ENCODE data around the gene AGO4. TPM values are rescaled to one million over a fixed set of nuclear protein-coding genes. Genes with fewer than 3 reads are reported as not detected.
"Not testable (repeated sequence)": the region's sequence is repeated elsewhere in the genome, so short reads cannot be mapped to it uniquely, and the experiment has no call there.

The AGO4 gene
- total and polyA plus RNA-seq, 4 donors = 1.7 to 14.9 (median 7.3) TPM

DNA sequence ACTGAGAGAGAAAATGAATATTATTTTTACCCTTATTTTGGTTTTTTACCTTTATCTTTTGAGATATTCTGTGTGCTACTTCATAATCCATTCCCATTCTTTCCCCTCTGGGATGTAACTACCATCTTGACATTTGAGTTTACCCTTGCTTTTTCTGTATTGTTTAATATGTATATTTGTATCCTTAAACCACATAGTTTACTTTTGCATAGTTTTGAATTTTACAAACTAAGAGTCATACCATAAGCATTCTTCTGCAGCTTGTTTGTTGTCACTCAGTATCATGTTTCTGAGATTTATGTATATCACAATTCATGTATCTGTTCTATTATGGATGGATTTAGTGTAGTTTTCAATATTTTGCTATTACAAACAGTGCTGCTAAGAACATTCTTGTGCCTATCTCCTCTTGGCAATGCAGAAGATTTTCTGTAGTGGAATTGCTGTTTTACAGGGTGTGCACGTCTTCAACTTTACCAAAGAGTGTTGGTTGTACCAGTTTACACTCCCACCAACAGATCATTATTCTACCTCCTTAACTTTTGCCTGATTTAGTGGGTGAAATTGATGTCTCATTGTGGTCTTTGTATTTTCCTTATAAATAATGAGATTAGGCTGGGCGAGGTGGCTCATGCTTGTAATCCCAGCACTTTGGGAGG is 63.0 kb downstream of the AGO4 start:
- Histone ChIP-seq H3K9me3 (ENCODE audit: control insufficient read depth in 4 of 4, low read length in 3 of 4) (no peaks in the 10 kb centered on the region), H3K27ac (ENCODE audit: low read depth in 1 of 2, low read length in 2 of 2) (no peak overlapping the region), H3K9ac (ENCODE audit: low read depth in 1 of 2, low read length in 2 of 2) (no peak overlapping the region), H3K4me1 (ENCODE audit: control insufficient read depth in 4 of 4, insufficient read depth in 4 of 4, low read length in 3 of 4) (no peaks in the 10 kb centered on the region), H3K36me3 (ENCODE audit: control insufficient read depth in 4 of 4, insufficient read depth in 3 of 4, low read depth in 1 of 4, low read length in 3 of 4) (no peaks in the 10 kb centered on the region), H3K4me3 (ENCODE audit: low read depth in 1 of 3, low read length in 3 of 3) (no peak overlapping the region), H3K27me3 (ENCODE audit: control insufficient read depth in 4 of 4, insufficient read depth in 4 of 4, low read length in 3 of 4) (no peaks in the 10 kb centered on the region)
- TF ChIP-seq RAD21 (IDR thresholded peaks at IDR 0.05) (no peak), CTCF (IDR thresholded peaks at IDR 0.05; ENCODE audit: low read depth, low read length, missing input control) (no peak), FOXA2 (IDR thresholded peaks at IDR 0.05) (no peak), ZBTB33 (IDR thresholded peaks at IDR 0.05) (no peak), YY1 (IDR thresholded peaks at IDR 0.05) (no peak), NR2F2 (IDR thresholded peaks at IDR 0.05) (no peak), GABPA (IDR thresholded peaks at IDR 0.05 in 1 of 2, conservative IDR thresholded peaks at IDR 0.05 in 1 of 2) (no peak), HNF4A (conservative IDR thresholded peaks at IDR 0.05) (no peak), HNF4G (IDR thresholded peaks at IDR 0.05) (no peak), SP1 (IDR thresholded peaks at IDR 0.05) (no peak), FOXA1 (IDR thresholded peaks at IDR 0.05) (no peak)
- TF ChIP-seq, protein P1, sequence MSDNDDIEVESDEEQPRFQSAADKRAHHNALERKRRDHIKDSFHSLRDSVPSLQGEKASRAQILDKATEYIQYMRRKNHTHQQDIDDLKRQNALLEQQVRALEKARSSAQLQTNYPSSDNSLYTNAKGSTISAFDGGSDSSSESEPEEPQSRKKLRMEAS (IDR thresholded peaks at IDR 0.05) = no peak
- TF ChIP-seq, protein P2, sequence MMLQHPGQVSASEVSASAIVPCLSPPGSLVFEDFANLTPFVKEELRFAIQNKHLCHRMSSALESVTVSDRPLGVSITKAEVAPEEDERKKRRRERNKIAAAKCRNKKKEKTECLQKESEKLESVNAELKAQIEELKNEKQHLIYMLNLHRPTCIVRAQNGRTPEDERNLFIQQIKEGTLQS (IDR thresholded peaks at IDR 0.05) = no peak
- no peak for DNase-seq (ENCODE audit: low spot score)
- WGBS = 95% methylated on average over 2 of the region's 2 CpGs

- 77% methylated on average over 4 of the region's 4 CpGs for WGBS
- Histone ChIP-seq H3K4me1 (ENCODE audit: control insufficient read depth in 4 of 4, insufficient read depth in 4 of 4, low read length in 3 of 4) (no peaks in the 10 kb centered on the region), H3K36me3 (ENCODE audit: control insufficient read depth in 4 of 4, insufficient read depth in 3 of 4, low read depth in 1 of 4, low read length in 3 of 4) (no peaks in the 10 kb centered on the region), H3K27me3 (ENCODE audit: control insufficient read depth in 4 of 4, insufficient read depth in 4 of 4, low read length in 3 of 4) (no peaks in the 10 kb centered on the region), H3K27ac (ENCODE audit: low read depth in 1 of 2, low read length in 2 of 2) (no peak overlapping the region), H3K9me3 (ENCODE audit: control insufficient read depth in 4 of 4, low read length in 3 of 4) (no peaks in the 10 kb centered on the region), H3K4me3 (ENCODE audit: low read depth in 1 of 3, low read length in 3 of 3) (no peak overlapping the region), H3K9ac (ENCODE audit: low read depth in 1 of 2, low read length in 2 of 2) (no peak overlapping the region)
- DNase-seq (ENCODE audit: low spot score) = no peak
- no peak for TF ChIP-seq RXRA (IDR thresholded peaks at IDR 0.05)
- TF ChIP-seq SP1 (IDR thresholded peaks at IDR 0.05) = no peak
- TF ChIP-seq GABPA (IDR thresholded peaks at IDR 0.05 in 1 of 2, conservative IDR thresholded peaks at IDR 0.05 in 1 of 2) = no peak
- no peak for TF ChIP-seq FOXA1 (IDR thresholded peaks at IDR 0.05)
- no peak for TF ChIP-seq TAF1 (conservative IDR thresholded peaks at IDR 0.05)
- no peak for TF ChIP-seq YY1 (IDR thresholded peaks at IDR 0.05)
- TF ChIP-seq HNF4G (IDR thresholded peaks at IDR 0.05) = no peak
- no peak for TF ChIP-seq RAD21 (IDR thresholded peaks at IDR 0.05)
- no peak for TF ChIP-seq REST (IDR thresholded peaks at IDR 0.05)
- no peak for TF ChIP-seq EGR1 (IDR thresholded peaks at IDR 0.05; ENCODE audit: low read depth in 2 of 2)
Observed at GRCh38 chr1:35873243-35873750, 65.5 kb downstream of the AGO4 start.

- not testable (repeated sequence) for H3K9ac ChIP-seq (ENCODE audit: low read depth in 1 of 2, low read length in 2 of 2); H3K4me1 ChIP-seq (ENCODE audit: control insufficient read depth in 4 of 4, insufficient read depth in 4 of 4, low read length in 3 of 4); H3K9me3 ChIP-seq (ENCODE audit: control insufficient read depth in 4 of 4, low read length in 3 of 4); H3K4me3 ChIP-seq (ENCODE audit: low read depth in 1 of 3, low read length in 3 of 3); H3K27ac ChIP-seq (ENCODE audit: low read depth in 1 of 2, low read length in 2 of 2); H3K27me3 ChIP-seq (ENCODE audit: control insufficient read depth in 4 of 4, insufficient read depth in 4 of 4, low read length in 3 of 4); H3K36me3 ChIP-seq (ENCODE audit: control insufficient read depth in 4 of 4, insufficient read depth in 3 of 4, low read depth in 1 of 4, low read length in 3 of 4); DNase-seq (ENCODE audit: low spot score)
- WGBS = 77% methylated on average over 4 of the region's 4 CpGs
Observed at GRCh38 chr1:35874115-35874514, 66.3 kb downstream of the AGO4 start.
